Uterus (tissue), 2 donors: ENCODE results near the gene TMEM235.

Experiments used
- POLR2A ChIP-seq, 2 donors: fragments of 450-650 bp; IDR thresholded peaks; one replicate each; pipeline ENCODE4 v1.6.1; 2016; ENCODE audit warnings: antibody characterized with exemption in 2 of 2, mild to moderate bottlenecking in 1 of 2, moderate library complexity in 1 of 2
- TF ChIP-seq, protein P1 (sequence below), 4 experiments: fragments of 200-600 bp in 2 of 4; fragments of 450-650 bp in 2 of 4; sonication (generic) in 2 of 4; IDR thresholded peaks; one replicate each; pipeline ENCODE4 v1.5.1; 2016 to 2019; ENCODE audit warnings: antibody characterized with exemption in 4 of 4, mild to moderate bottlenecking in 2 of 4, moderate library complexity in 1 of 4

DNA sequence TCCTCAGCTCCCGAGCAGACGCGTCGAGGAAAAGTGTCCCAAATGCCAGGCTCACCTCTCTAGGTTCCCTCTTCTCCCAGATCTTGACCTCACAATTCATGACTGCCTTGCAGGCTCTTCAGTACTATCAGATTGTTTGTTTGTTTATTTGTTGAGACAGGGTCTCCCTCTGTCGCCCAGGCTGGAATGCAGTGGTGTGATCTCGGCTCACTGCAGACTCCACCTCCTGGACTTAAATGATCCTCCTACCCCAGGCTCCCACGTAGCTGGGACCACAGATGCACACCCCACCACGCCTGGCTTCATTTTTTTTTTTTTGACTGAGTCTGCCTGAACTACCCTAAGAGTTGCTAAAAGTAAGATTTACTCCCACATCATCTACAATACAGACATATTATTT lies 15.9 kb downstream of the TMEM235 start:
- TF ChIP-seq, protein P1, sequence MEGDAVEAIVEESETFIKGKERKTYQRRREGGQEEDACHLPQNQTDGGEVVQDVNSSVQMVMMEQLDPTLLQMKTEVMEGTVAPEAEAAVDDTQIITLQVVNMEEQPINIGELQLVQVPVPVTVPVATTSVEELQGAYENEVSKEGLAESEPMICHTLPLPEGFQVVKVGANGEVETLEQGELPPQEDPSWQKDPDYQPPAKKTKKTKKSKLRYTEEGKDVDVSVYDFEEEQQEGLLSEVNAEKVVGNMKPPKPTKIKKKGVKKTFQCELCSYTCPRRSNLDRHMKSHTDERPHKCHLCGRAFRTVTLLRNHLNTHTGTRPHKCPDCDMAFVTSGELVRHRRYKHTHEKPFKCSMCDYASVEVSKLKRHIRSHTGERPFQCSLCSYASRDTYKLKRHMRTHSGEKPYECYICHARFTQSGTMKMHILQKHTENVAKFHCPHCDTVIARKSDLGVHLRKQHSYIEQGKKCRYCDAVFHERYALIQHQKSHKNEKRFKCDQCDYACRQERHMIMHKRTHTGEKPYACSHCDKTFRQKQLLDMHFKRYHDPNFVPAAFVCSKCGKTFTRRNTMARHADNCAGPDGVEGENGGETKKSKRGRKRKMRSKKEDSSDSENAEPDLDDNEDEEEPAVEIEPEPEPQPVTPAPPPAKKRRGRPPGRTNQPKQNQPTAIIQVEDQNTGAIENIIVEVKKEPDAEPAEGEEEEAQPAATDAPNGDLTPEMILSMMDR (IDR thresholded peaks at IDR 0.05): no peak
- no peak for TF ChIP-seq POLR2A (IDR thresholded peaks at IDR 0.05)
